ENCODE measurements around the gene SFXN5.

GRCh38 chr2:72908741-72909140 is 162.8 kb downstream of the SFXN5 start:
- TF ChIP-seq, protein P1, sequence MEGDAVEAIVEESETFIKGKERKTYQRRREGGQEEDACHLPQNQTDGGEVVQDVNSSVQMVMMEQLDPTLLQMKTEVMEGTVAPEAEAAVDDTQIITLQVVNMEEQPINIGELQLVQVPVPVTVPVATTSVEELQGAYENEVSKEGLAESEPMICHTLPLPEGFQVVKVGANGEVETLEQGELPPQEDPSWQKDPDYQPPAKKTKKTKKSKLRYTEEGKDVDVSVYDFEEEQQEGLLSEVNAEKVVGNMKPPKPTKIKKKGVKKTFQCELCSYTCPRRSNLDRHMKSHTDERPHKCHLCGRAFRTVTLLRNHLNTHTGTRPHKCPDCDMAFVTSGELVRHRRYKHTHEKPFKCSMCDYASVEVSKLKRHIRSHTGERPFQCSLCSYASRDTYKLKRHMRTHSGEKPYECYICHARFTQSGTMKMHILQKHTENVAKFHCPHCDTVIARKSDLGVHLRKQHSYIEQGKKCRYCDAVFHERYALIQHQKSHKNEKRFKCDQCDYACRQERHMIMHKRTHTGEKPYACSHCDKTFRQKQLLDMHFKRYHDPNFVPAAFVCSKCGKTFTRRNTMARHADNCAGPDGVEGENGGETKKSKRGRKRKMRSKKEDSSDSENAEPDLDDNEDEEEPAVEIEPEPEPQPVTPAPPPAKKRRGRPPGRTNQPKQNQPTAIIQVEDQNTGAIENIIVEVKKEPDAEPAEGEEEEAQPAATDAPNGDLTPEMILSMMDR (IDR thresholded peaks at IDR 0.05; ENCODE audit: insufficient read depth, low read depth, low read length), result no peak
- no peak for TF ChIP-seq EZH2 (IDR thresholded peaks at IDR 0.05; ENCODE audit: insufficient read depth, low read length)
